IMR-90 (cell line): Measurements from ENCODE around the gene RAPH1. TPM values are rescaled to one million over a fixed set of nuclear protein-coding genes. Genes with fewer than 3 reads are reported as not detected.

ENCODE experiments used
- ATAC-seq: fragments of 200-7000 bp; cut with Tn5 transposase; 2 replicates; pipeline ENCODE4 v1.9.1; 2020; ENCODE audit warnings: low read depth, mild to moderate bottlenecking, moderate library complexity
- BruUV-seq: library from RNA; stranded (reverse); fragments of 400-500 nt; replicated peaks from 2 replicates; lab custom pipeline; 2021; lab: Mats Ljungman, UMichigan
- CTCF ChIA-PET: fragments of 300-600 bp; formaldehyde crosslinking; extraction: SDS; loops from one replicate; lab custom pipeline; 2021; ENCODE audit warnings: antibody characterized with exemption; lab: Yijun Ruan, JAX
- POLR2A ChIA-PET: fragments of 300-600 bp; sonication (Branson Sonifier 250); formaldehyde crosslinking; loops from one replicate; lab custom pipeline; 2022; ENCODE audit warnings: antibody characterized with exemption; ENCODE audit not compliant: unreplicated experiment; lab: Charles Lee
- DNase-seq: peaks from one replicate; pipeline ENCODE4 v3.0.0; 2013
- H2AFZ ChIP-seq: replicated peaks from 2 replicates; pipeline ENCODE3; 2013; ENCODE audit warnings: low read length, mild to moderate bottlenecking; ENCODE audit not compliant: poor library complexity
- H2AK5ac ChIP-seq: 2 replicates; pipeline ENCODE4 v1.6.1; 2013; ENCODE audit warnings: low read depth, low read length, inconsistent platforms
- H2AK9ac ChIP-seq: replicated peaks from 2 replicates; pipeline ENCODE3; 2013; ENCODE audit warnings: mild to moderate bottlenecking, low read depth, low read length, moderate library complexity; ENCODE audit not compliant: poor library complexity
- H2BK120ac ChIP-seq: 2 replicates; pipeline ENCODE4 v1.6.1; 2013; ENCODE audit warnings: low read depth, low read length, inconsistent platforms
- H2BK15ac ChIP-seq: 3 replicates; pipeline ENCODE4 v1.6.1; 2013; ENCODE audit warnings: low read depth, low read length, inconsistent platforms
- H2BK20ac ChIP-seq: 2 replicates; pipeline ENCODE4 v1.6.1; 2013; ENCODE audit warnings: low read depth, mild to moderate bottlenecking, inconsistent platforms, low read length, moderate library complexity
- H2BK5ac ChIP-seq: 2 replicates; pipeline ENCODE4 v1.6.1; 2013; ENCODE audit warnings: mild to moderate bottlenecking, low read depth, low read length, inconsistent platforms; ENCODE audit not compliant: poor library complexity, severe bottlenecking
- H3K14ac ChIP-seq: replicated peaks from 2 replicates; pipeline ENCODE4 v1.6.1; 2013; ENCODE audit warnings: low read depth, low read length, inconsistent platforms
- H3K18ac ChIP-seq: 2 replicates; pipeline ENCODE4 v1.6.1; 2013; ENCODE audit warnings: low read depth, low read length, control low read depth
- H3K23ac ChIP-seq: 2 replicates; pipeline ENCODE4 v1.6.1; 2013; ENCODE audit warnings: low read depth, low read length, inconsistent platforms
- H3K27ac ChIP-seq: 2 replicates; pipeline ENCODE4 v1.5.1; 2013; ENCODE audit warnings: mild to moderate bottlenecking, control low read depth, low read length; ENCODE audit not compliant: insufficient read depth
- H3K27me3 ChIP-seq: 2 replicates; pipeline ENCODE4 v1.6.1; 2013; ENCODE audit warnings: low read length; ENCODE audit not compliant: control insufficient read depth, insufficient read depth
- H3K36me3 ChIP-seq: 2 replicates; pipeline ENCODE4 v1.6.1; 2013; ENCODE audit warnings: low read length, mixed read lengths; ENCODE audit not compliant: control insufficient read depth, insufficient read depth
- H3K4ac ChIP-seq: 2 replicates; pipeline ENCODE4 v1.6.1; 2013; ENCODE audit warnings: low read depth, low read length, inconsistent platforms
- H3K4me1 ChIP-seq: 2 replicates; pipeline ENCODE4 v1.6.1; 2013; ENCODE audit warnings: low read length, mixed read lengths; ENCODE audit not compliant: control insufficient read depth, insufficient read depth
- H3K4me2 ChIP-seq: 2 replicates; pipeline ENCODE4 v1.6.1; 2013; ENCODE audit warnings: low read depth, mild to moderate bottlenecking, control low read depth, low read length, moderate library complexity
- H3K4me3 ChIP-seq: 2 replicates; pipeline ENCODE4 v1.5.1; 2013; ENCODE audit warnings: low read depth, mild to moderate bottlenecking, control low read depth, low read length, moderate library complexity; ENCODE audit not compliant: insufficient read depth
- H3K56ac ChIP-seq: 2 replicates; pipeline ENCODE4 v1.6.1; 2013; ENCODE audit warnings: low read length, inconsistent platforms; ENCODE audit not compliant: insufficient read depth; ENCODE audit errors: extremely low read depth
- H3K79me1 ChIP-seq, 2 experiments: 2 replicates each; pipeline ENCODE4 v1.6.1; 2013; ENCODE audit warnings: low read length in 2 of 2, inconsistent platforms in 1 of 2, low read depth in 1 of 2
- H3K9ac ChIP-seq: 2 replicates; pipeline ENCODE4 v1.6.1; 2013; ENCODE audit warnings: low read depth, low read length, control low read depth
- H3K9me1 ChIP-seq: 2 replicates; pipeline ENCODE4 v1.6.1; 2013; ENCODE audit warnings: low read length, inconsistent platforms; ENCODE audit not compliant: insufficient read depth
- H3K9me3 ChIP-seq: 2 replicates; pipeline ENCODE4 v1.6.1; 2013; ENCODE audit warnings: low read length; ENCODE audit not compliant: control insufficient read depth, insufficient read depth
- H4K20me1 ChIP-seq: 2 replicates; pipeline ENCODE4 v1.6.1; 2013; ENCODE audit warnings: low read length, inconsistent platforms; ENCODE audit not compliant: insufficient read depth
- H4K5ac ChIP-seq: 2 replicates; pipeline ENCODE4 v1.6.1; 2013; ENCODE audit warnings: mild to moderate bottlenecking, low read depth, low read length, control low read depth
- H4K8ac ChIP-seq, 2 experiments: 2 replicates each; pipeline ENCODE4 v1.6.1; 2013; ENCODE audit warnings: low read depth in 2 of 2, low read length in 2 of 2, control low read depth in 1 of 2, inconsistent platforms in 1 of 2
- H4K91ac ChIP-seq: 2 replicates; pipeline ENCODE4 v1.6.1; 2013; ENCODE audit warnings: low read depth, low read length, inconsistent platforms; ENCODE audit not compliant: insufficient read depth
- BHLHE40 ChIP-seq: fragments of 150-350 bp; IDR thresholded peaks from 2 replicates; pipeline ENCODE4 v1.6.1; 2016; ENCODE audit warnings: mild to moderate bottlenecking, low read depth, low read length
- CEBPB ChIP-seq: IDR thresholded peaks from 2 replicates; pipeline ENCODE4 v1.6.1; 2012; ENCODE audit warnings: low read depth, low read length, improper control_type of control experiment
- CHD1 ChIP-seq: IDR thresholded peaks from 2 replicates; pipeline ENCODE4 v1.6.1; 2012; ENCODE audit warnings: low read depth, low read length, improper control_type of control experiment
- FOS ChIP-seq: fragments of 150-350 bp; IDR thresholded peaks from 2 replicates; pipeline ENCODE4 v1.6.1; 2016; ENCODE audit warnings: low read depth, low read length
- MAFK ChIP-seq: IDR thresholded peaks from 2 replicates; pipeline ENCODE4 v1.6.1; 2012; ENCODE audit warnings: low read depth, low read length, improper control_type of control experiment
- MAZ ChIP-seq: IDR thresholded peaks from 2 replicates; pipeline ENCODE4 v1.6.1; 2012; ENCODE audit warnings: low read depth, mild to moderate bottlenecking, low read length, improper control_type of control experiment, moderate library complexity, borderline replicate concordance
- MXI1 ChIP-seq: IDR thresholded peaks from 2 replicates; pipeline ENCODE4 v1.6.1; 2012; ENCODE audit warnings: low read depth, mild to moderate bottlenecking, low read length, moderate library complexity, borderline replicate concordance
- NFE2L2 ChIP-seq: fragments of 150-350 bp; IDR thresholded peaks from 2 replicates; pipeline ENCODE4 v1.6.1; 2016; ENCODE audit warnings: low read depth, mild to moderate bottlenecking, low read length
- POLR2A ChIP-seq: IDR thresholded peaks from 2 replicates; pipeline ENCODE4 v1.6.1; 2012; ENCODE audit warnings: mild to moderate bottlenecking, low read depth, low read length
- RAD21 ChIP-seq: IDR thresholded peaks from 2 replicates; pipeline ENCODE4 v1.6.1; 2012; ENCODE audit warnings: low read length, improper control_type of control experiment
- RCOR1 ChIP-seq: IDR thresholded peaks from 2 replicates; pipeline ENCODE4 v1.6.1; 2012; ENCODE audit warnings: mild to moderate bottlenecking, low read length, improper control_type of control experiment; ENCODE audit not compliant: insufficient replicate concordance
- RFX5 ChIP-seq: IDR thresholded peaks from 2 replicates; pipeline ENCODE4 v1.8.0; 2012; ENCODE audit warnings: low read depth, mild to moderate bottlenecking, low read length, moderate library complexity
- SMC3 ChIP-seq: fragments of 150-350 bp; IDR thresholded peaks from 2 replicates; pipeline ENCODE4 v1.6.1; 2016; ENCODE audit warnings: low read depth, mild to moderate bottlenecking, antibody characterized with exemption, low read length, moderate library complexity
- USF2 ChIP-seq: fragments of 150-350 bp; IDR thresholded peaks from 2 replicates; pipeline ENCODE4 v1.6.1; 2017; ENCODE audit warnings: mild to moderate bottlenecking, antibody characterized with exemption, low read length, low read depth
- WGBS, 2 experiments: methylation state at CpG; one replicate each; pipeline versions ENCODE4 v1.1.5 to v1.1.7; 2013; ENCODE audit warnings: missing lambda C conversion rate in 2 of 2; ENCODE audit not compliant: insufficient read length in 1 of 2; ENCODE audit errors: extremely low coverage in 2 of 2; 5-methylcytosine and 5-hydroxymethylcytosine counted together
- dilution Hi-C: fragments of 300-500 bp; cut with HindIII; formaldehyde crosslinking; loops from one replicate; pipeline ENCODE4 v1.14.3; 2018; ENCODE audit warnings: low sequenced_read_pairs; ENCODE audit not compliant: unreplicated experiment
- in situ Hi-C: fragments of 300-500 bp; cut with MboI; formaldehyde crosslinking; loops from 3 replicates; pipeline ENCODE4 v1.14.3; 2019; ENCODE audit warnings: low sequenced_read_pairs, inconsistent platforms, mixed read lengths
- intact Hi-C: fragments of 100-400 bp; cut with micrococcal nuclease; formaldehyde crosslinking; loops from 2 replicates; pipeline ENCODE4 v1.10.0; 2022
- polyA plus RNA-seq, 3 experiments: library from polyadenylated mRNA; depleted of rRNA; stranded (reverse); fragments of >200 nt; gene quantifications; 2 replicates each; pipeline ENCODE4 v1.2.3, GENCODE V29; 2012; ENCODE audit warnings: low replicate concordance in 1 of 3
- total RNA-seq: library from RNA; depleted of rRNA; stranded (reverse); fragments of >200 nt; gene quantifications from 2 replicates; pipeline ENCODE4 v1.2.3, GENCODE V29; 2012
- TF ChIP-seq, protein P1 (sequence below): conservative IDR thresholded peaks from 2 replicates; pipeline ENCODE4 v1.5.1; 2012; ENCODE audit warnings: mild to moderate bottlenecking, low read depth, low read length, improper control_type of control experiment
- TF ChIP-seq, protein P2 (sequence below): fragments of 150-350 bp; IDR thresholded peaks from 2 replicates; pipeline ENCODE4 v1.6.1; 2016; ENCODE audit warnings: low read depth, mild to moderate bottlenecking, low read length, moderate library complexity, borderline replicate concordance

The RAPH1 gene
- total and polyA plus RNA-seq, 2 of the 4 experiments (the other 2 are of a cell fraction), result 7.5 to 15.1 TPM

- H4K5ac ChIP-seq, result no peak overlapping the region
- H4K8ac ChIP-seq, result no peak overlapping the region
- no peak overlapping the region for H3K4ac ChIP-seq
- H3K18ac ChIP-seq, result no peak overlapping the region
- dilution Hi-C loops (no loop called here), intact Hi-C loops (no loop called here), in situ Hi-C loops (no loop called here)
- no peak overlapping the region for H3K9ac ChIP-seq
- ChIA-PET CTCF (interaction anchor here (1.0 kb wide), 1 partner anchor 13 kb away, joined by 3 read pairs; no protein-coding TSS in a partner anchor), POLR2A (no interaction called here)
- H3K79me1 ChIP-seq, result peaks cover 18 to 40% of the 10 kb centered on the region in 2 experiments
- H3K4me2 ChIP-seq, result no peak overlapping the region
- no peak overlapping the region for H2BK15ac ChIP-seq
- H3K56ac ChIP-seq, result no peak overlapping the region
- no peak overlapping the region for H2BK20ac ChIP-seq
- H4K20me1 ChIP-seq, result peaks cover 3% of the 10 kb centered on the region; the same call in 1 of the 2 replicates
- peaks cover 16% of the 10 kb centered on the region for H3K9me1 ChIP-seq
- no peak overlapping the region for H3K23ac ChIP-seq
- TF ChIP-seq SMC3 (no peak), FOS (no peak), MAZ (no peak), RCOR1 (no peak), BHLHE40 (no peak), CEBPB (no peak), NFE2L2 (no peak), USF2 (no peak), CHD1 (no peak), POLR2A (no peak), MAFK (no peak), RFX5 (no peak), RAD21 (no peak), MXI1 (no peak)
- TF ChIP-seq, protein P1, sequence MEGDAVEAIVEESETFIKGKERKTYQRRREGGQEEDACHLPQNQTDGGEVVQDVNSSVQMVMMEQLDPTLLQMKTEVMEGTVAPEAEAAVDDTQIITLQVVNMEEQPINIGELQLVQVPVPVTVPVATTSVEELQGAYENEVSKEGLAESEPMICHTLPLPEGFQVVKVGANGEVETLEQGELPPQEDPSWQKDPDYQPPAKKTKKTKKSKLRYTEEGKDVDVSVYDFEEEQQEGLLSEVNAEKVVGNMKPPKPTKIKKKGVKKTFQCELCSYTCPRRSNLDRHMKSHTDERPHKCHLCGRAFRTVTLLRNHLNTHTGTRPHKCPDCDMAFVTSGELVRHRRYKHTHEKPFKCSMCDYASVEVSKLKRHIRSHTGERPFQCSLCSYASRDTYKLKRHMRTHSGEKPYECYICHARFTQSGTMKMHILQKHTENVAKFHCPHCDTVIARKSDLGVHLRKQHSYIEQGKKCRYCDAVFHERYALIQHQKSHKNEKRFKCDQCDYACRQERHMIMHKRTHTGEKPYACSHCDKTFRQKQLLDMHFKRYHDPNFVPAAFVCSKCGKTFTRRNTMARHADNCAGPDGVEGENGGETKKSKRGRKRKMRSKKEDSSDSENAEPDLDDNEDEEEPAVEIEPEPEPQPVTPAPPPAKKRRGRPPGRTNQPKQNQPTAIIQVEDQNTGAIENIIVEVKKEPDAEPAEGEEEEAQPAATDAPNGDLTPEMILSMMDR, result no peak
- TF ChIP-seq, protein P2, sequence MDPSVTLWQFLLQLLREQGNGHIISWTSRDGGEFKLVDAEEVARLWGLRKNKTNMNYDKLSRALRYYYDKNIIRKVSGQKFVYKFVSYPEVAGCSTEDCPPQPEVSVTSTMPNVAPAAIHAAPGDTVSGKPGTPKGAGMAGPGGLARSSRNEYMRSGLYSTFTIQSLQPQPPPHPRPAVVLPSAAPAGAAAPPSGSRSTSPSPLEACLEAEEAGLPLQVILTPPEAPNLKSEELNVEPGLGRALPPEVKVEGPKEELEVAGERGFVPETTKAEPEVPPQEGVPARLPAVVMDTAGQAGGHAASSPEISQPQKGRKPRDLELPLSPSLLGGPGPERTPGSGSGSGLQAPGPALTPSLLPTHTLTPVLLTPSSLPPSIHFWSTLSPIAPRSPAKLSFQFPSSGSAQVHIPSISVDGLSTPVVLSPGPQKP, result no peak
- no peak overlapping the region for H2BK120ac ChIP-seq
- no peaks in the 10 kb centered on the region for H3K9me3 ChIP-seq
- peaks cover 40% of the 10 kb centered on the region for H3K36me3 ChIP-seq
- no peak overlapping the region for H2BK5ac ChIP-seq
- BruUV-seq, result no TSS peak
- H3K27ac ChIP-seq, result no peak overlapping the region
- no CpG with 5 or more reads among the region's 3 CpGs for WGBS, 2 experiments
- DNase-seq, result no peak
- peaks cover 5% of the 10 kb centered on the region for H3K4me1 ChIP-seq
- no peak for ATAC-seq
- H3K27me3 ChIP-seq, result no peaks in the 10 kb centered on the region
- no peak overlapping the region for H3K4me3 ChIP-seq
- no peak overlapping the region for H3K14ac ChIP-seq
- no peak overlapping the region for H2AFZ ChIP-seq
- no peak overlapping the region for H4K91ac ChIP-seq
- peak overlapping the region; percentile 43 for H2AK9ac ChIP-seq
- no peak overlapping the region for H2AK5ac ChIP-seq
Measured at GRCh38 chr2:203441463-203441862, 93.6 kb downstream of the RAPH1 start.
